NCI-H1092 (cell line): ENCODE results near the gene CAMK2G.

Experiments used
- DNase-seq: peaks from one replicate; lab custom pipeline; 2025; lab: John Stamatoyannopoulos, UW

CAMK2G gene

GRCh38 chr10:73771722-73772280, 102.6 kb downstream of the CAMK2G start:
- peak; percentile 17 for DNase-seq

DNA sequence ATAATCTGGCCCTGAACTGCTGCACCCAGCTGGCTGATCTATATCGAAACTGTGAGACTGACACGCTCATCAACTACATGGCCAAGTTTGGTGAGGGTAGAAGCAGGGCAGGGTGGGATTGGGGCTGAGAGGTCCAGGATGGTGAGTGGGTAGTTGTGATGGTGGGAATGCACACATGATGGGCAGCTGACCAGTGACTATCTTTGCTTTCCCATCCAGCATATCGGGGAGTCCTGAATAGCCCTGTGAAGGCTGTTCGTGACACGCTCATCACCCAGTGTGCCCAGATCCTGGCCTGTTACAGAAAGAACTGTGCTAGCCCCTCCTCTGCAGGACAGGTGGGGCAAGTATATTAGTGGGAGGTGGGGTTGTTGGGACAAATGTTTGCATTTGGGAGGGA, 105.0 kb downstream of the CAMK2G start:
- DNase-seq = no peak

DNA sequence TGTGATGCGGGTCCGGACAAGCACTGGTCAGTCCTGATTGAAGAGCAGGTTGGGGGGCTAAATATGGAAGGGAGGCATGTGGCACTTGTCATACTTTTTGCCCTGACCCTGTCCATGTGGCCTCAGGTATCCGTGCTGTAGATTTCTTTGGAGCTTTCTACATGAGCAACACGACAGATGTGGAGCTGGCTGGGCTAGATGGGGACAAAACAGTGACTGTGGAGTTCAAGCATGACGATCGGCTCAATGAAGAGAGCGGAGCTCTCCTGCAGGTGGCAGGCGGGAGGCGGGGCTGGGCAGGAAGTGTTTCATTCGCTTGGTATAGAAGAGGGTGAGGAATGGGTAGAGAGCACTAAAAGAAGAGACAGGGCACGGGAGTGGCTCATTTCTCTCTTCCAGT, 105.5 kb downstream of the CAMK2G start:
- DNase-seq = no peak

DNA sequence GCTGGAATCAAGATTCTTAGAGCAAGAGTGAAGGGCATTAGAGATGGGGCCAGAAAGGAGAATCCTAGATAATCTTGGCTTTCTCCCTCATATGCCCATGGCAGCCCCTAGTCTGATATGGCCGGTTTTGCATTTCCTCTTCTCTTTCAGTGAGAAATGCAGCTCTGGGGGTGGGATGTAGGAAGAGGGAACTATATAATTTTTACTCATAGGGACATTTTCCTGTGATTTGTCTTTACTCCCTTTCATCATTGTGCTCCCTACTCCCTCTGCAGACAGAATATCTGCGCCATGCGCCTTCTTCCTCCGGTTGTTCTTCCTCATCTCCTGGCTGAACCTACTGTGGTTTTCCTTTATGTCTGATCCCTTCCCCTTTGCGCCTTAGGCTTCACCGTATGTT, 109.3 kb downstream of the CAMK2G start:
- no peak for DNase-seq

DNA sequence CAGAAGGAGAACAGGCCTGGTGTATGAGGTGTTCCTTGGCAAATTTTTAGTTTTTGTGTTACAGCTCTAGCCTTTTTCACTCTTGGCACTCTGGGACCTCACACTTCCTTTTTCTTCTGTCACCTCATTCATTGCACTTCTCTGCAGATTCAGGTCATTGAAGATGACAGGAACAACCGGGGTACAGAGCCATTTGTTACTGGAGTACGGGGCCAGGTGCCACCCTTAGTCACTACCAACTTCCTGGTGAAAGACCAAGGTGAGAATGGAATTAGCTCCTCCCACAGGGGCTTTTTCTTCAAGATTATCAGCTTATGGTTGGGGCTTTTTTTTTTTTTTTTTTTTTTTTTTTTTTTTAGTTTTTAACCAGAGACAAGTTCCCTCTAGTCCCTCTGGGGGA, 111.0 kb downstream of the CAMK2G start:
- no peak for DNase-seq

GRCh38 chr10:73762915-73763314, 111.4 kb downstream of the CAMK2G start:
- DNase-seq = no peak
